NCI-H69 (cell line): ENCODE measurements around the gene OGFR.

Source experiments
- DNase-seq: peaks from one replicate; lab custom pipeline; 2025; lab: John Stamatoyannopoulos, UW

OGFR gene

DNA sequence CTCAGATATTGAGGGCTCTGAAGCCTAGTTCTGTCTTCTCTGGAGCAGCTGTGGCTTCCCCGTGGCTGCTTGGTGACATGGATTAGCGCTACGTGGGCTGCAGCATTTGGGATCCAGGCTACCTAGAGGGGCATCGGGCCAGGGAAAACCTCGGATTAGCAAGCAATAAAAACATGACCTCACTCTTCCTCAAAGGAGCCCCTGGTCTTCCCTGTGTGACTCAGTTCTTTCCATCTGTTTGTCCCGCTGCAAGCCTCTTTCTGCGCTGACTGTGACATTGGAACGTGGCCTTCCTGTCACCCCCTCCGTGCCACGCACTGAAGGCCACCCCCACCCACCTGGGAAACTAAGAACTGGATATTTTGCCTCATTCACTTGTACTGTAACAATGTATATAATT is 4.8 kb upstream of the OGFR start:
- DNase-seq = no peak

DNA sequence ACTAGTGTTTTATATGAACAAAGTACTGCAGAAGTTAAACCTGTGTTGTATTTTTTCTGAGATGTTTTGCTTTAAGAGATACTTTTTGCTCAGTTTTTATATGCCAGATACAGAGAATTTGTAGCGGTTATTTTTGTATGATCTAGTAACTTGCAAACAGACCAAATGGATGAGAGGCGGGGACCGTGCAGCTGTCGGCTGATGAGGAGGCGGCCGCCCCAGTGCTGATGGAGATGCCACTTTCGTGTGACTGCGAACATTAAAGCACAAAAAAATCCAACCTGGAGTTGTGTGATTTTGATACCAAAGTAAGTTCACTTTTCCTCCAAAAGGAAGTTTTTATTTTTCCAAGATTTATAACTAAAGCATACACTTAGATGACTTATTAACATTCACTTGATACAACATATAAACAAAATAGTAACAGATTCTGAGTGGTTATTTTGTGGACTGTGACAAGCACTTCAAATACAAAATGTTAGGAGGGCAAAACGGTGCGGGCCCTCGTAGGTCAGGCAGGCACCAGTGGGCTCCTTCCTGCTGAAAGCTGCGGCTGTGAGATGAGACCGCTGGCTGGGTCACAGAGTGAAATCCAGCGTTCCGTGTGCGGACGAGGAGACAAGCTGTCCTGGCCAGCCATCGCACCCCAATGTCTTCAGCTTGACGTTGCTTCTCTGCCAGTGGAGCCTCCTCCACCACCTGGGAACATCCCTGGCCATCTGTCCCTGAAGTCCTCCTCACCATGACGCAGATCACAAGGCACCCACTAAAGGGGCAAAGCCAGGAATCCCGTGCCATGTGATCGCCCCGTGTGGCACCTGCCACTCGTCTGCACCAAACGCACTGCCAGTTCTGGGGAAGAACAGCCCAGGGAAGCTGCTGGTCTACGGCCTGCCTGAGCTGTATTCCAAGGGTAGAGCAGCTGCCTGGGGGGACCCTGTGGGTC is 4.0 kb upstream of the OGFR start:
- DNase-seq = no peak

- DNase-seq = no peak
Observed at GRCh38 chr20:62801284-62802010, 3.2 kb upstream of the OGFR start.

GRCh38 chr20:62802026-62802712 is 2.5 kb upstream of the OGFR start:
- no peak for DNase-seq

DNA sequence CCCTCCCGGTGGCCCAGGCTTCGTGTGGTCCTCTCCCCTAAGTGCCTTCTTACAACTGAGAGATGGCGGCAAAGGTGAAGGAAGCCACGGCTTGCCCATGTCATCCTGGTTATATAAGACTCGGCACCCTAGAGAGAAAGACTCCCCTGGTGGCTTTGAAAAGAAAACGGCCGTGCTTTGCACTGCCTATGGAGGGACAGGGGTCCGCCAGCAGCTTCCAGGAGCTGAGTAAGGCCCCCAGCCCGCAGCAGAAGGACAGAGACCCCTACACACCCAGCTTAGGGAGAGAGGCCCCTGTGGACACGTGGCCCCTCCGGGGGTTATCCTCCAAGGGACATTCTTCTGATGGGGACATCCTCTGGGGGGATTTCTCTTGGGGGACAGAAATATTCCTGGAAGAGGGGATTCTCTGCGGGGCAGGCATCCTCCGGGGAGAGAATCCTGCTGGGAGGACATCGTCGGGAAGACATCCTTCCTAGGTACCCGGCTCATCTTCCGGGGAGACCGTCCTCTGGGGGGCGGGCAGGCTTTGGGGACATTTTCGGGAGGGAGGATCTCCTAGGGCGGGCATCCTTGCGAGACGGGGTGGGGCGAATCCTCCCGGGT is 511 bp upstream of the OGFR start:
- no peak for DNase-seq

GRCh38 chr20:62805155-62805710 is 598 bp downstream of the OGFR start:
- DNase-seq = peak; percentile 31

DNA sequence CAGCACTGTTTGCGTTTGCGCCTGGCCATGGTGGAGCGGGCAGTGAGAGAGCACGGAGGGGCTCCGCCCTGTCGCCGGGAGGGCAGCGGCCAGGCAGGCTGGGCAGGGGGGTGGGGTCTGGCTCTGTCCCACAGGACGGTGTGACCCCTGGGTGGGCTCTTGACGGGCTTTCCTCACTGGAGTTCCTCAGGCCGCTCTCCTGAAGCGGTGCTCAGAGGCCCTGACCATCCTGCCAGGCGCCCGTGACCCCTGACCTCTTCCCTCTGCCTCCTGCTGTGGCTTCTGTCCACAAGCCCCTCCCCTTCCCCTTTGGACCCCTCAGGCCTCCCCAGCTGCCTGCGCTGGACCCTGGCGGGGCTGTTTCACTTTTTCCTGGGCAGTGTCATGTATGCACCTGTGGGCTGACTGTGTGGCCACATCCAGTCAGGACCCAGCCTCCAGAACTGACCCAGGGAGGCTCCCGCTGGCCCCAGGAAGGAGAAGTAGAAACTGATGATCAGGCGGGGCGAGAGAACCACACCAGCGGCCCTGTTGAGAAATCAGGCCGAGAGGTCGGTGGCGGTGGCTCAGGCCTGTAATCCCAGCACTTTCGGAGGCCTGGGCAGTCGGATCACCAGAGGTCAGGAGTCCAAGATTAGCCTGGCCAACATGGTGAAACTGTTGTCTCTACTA is 1.2 kb downstream of the OGFR start:
- no peak for DNase-seq

- no peak for DNase-seq
Observed at GRCh38 chr20:62806383-62807050, 1.9 kb downstream of the OGFR start.

- DNase-seq = no peak
Observed at GRCh38 chr20:62807444-62808210, 3.0 kb downstream of the OGFR start.

- DNase-seq = peak; percentile 30
Observed at GRCh38 chr20:62808211-62808865, 3.7 kb downstream of the OGFR start.

DNA sequence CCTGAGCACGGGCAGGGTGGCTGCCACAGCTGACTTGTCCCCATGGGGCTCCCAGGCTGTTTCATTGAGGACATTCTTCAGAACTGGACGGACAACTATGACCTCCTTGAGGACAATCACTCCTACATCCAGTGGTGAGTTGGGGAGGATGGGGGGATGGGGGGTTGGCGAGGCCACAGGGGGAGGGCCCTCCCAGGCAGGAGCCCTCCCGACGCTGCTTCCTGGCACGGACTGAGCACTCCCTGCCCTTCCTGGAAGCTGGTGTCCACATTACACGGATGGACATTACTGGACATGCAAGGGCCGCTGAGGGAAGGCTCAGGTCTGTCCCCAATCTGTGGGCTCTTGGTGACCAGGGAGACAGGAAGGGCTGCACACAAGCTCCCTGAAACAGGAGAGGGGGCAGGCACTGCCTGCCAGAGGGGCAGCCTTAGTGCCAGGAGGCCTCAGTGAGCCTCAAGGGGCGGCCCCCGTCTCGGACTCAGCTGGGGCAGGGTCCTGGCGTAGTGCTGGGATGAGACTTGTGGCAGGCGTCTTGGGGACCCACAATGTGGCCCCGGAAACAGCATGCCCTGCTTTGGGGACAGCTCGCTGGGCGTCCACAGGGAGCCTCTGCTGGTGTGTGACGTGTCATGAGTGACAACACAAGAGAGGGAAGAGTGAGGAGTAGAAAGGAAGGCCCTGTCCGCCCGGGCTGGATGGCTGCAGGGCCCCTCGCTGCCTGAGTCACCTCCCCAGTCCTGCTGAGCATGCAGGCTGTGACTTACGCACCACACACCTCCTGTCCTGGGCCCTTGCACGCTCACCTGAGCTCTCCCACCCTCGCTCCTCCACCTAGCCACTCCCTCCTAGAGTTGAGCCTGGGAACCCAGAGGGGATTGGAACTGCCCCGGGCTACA is 5.1 kb downstream of the OGFR start:
- DNase-seq = no peak

DNA sequence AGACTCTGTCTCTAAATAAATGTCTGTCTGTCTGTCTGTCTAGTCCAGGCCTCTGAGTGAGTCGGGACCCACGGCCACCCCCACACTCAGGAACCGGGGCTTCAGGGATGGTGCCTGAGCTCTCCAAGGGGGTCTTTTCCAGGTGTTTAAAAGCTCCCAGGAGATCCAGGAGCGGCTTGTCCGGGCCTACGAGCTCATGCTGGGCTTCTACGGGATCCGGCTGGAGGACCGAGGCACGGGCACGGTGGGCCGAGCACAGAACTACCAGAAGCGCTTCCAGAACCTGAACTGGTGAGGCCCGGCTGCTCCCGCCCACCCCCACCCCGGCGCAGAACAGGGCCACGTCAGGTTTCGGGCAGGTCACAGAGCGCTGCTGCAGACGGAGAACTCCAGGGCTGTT is 6.7 kb downstream of the OGFR start:
- DNase-seq = no peak

GRCh38 chr20:62811720-62812119 is 7.1 kb downstream of the OGFR start:
- no peak for DNase-seq

- no peak for DNase-seq
Observed at GRCh38 chr20:62812181-62812906, 7.7 kb downstream of the OGFR start.

- no peak for DNase-seq
Observed at GRCh38 chr20:62812907-62813200, 8.2 kb downstream of the OGFR start.

GRCh38 chr20:62813588-62813987 is 9.0 kb downstream of the OGFR start:
- no peak for DNase-seq

- no peak for DNase-seq
Observed at GRCh38 chr20:62814060-62814708, 9.5 kb downstream of the OGFR start.

DNA sequence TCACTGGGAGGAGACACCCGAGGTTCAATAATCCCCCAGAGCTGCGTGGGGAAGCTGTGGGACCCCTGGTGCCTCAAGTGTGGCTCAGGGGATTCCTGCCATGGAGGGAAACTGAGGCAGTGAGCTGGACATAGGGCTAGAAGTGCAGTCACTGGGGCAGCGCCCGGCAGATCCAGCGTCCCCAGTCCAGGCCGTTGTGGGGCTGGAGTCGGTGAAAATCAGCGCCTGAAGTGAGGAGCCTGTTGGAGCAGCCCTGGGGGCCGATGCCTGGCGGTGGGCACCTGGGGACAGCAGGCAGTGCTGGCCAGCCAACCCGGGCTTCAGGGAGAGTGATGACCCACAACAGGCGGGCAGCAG is 10.1 kb downstream of the OGFR start:
- no peak for DNase-seq
